GM12878 (cell line): ENCODE measurements around the gene NOX1. TPM values are rescaled to one million over a fixed set of nuclear protein-coding genes. Genes with fewer than 3 reads are reported as not detected.

Experiments used
- ATAC-seq: fragments of 200-7000 bp; cut with Tn5 transposase; 3 replicates; pipeline ENCODE4 v1.9.1; 2020; ENCODE audit warnings: mild to moderate bottlenecking, moderate library complexity
- BruUV-seq: library from RNA; stranded (reverse); fragments of 400-500 nt; replicated peaks from 2 replicates; lab custom pipeline; 2021; lab: Mats Ljungman, UMichigan
- CTCF ChIA-PET: fragments of 300-600 bp; sonication (Branson Sonifier 250); formaldehyde crosslinking; extraction: SDS; loops from one replicate; lab custom pipeline; 2021; ENCODE audit warnings: inconsistent platforms; lab: Yijun Ruan, JAX
- POLR2A ChIA-PET: fragments of 350-600 bp; formaldehyde crosslinking; extraction: SDS; loops from one replicate; lab custom pipeline; 2021; ENCODE audit warnings: inconsistent platforms; lab: Charles Lee
- RAD21 ChIA-PET: fragments of 300-600 bp; sonication (Branson Sonifier 250); formaldehyde crosslinking; loops from one replicate; lab custom pipeline; 2023; ENCODE audit warnings: antibody characterized with exemption; ENCODE audit not compliant: unreplicated experiment; lab: Charles Lee
- SMC1A ChIA-PET: fragments of 300-600 bp; sonication (Branson Sonifier 250); formaldehyde crosslinking; loops from one replicate; lab custom pipeline; 2023; ENCODE audit not compliant: unreplicated experiment, uncharacterized antibody; lab: Charles Lee
- DNase-seq: peaks from one replicate; pipeline ENCODE4 v3.0.0-alpha.2; 2011; ENCODE audit warnings: low read depth, low spot score
- FAIRE-seq: peaks from 3 replicates; lab custom pipeline; 2011; peaks lifted over from hg19 to GRCh38; lab: Jason Lieb, UNC
- H2AFZ ChIP-seq: 2 replicates; pipeline ENCODE4 v1.6.0; 2011; ENCODE audit warnings: low read depth, low read length, control low read depth; ENCODE audit not compliant: control insufficient read depth
- H3K27ac ChIP-seq: 2 replicates; pipeline ENCODE4 v1.5.1; 2011; ENCODE audit warnings: control low read depth; ENCODE audit not compliant: control insufficient read depth, insufficient read depth
- H3K27me3 ChIP-seq, 2 experiments: replicated peaks in 1 of 2; 2 replicates each; pipeline versions ENCODE4 v1.6.0 to v1.6.1; 2011; ENCODE audit warnings: low read length in 1 of 2; ENCODE audit not compliant: control insufficient read depth in 2 of 2, insufficient read depth in 2 of 2
- H3K36me3 ChIP-seq, 2 experiments: 2 replicates each; pipeline ENCODE4 v1.5.1; 2011; ENCODE audit warnings: low read length in 1 of 2; ENCODE audit not compliant: control insufficient read depth in 2 of 2, insufficient read depth in 2 of 2
- H3K4me1 ChIP-seq: 2 replicates; pipeline ENCODE4 v1.6.1; 2011; ENCODE audit warnings: mild to moderate bottlenecking, low read length, moderate library complexity, mixed read lengths; ENCODE audit not compliant: control insufficient read depth, insufficient read depth
- H3K4me2 ChIP-seq: 2 replicates; pipeline ENCODE4 v1.6.0; 2011; ENCODE audit warnings: control low read depth; ENCODE audit not compliant: control insufficient read depth, insufficient read depth
- H3K4me3 ChIP-seq: fragments of 200-600 bp; sonication (generic); 2 replicates; pipeline ENCODE4 v1.5.1; 2016
- H3K79me2 ChIP-seq: 2 replicates; pipeline ENCODE4 v1.6.0; 2011; ENCODE audit warnings: low read length; ENCODE audit not compliant: control insufficient read depth, insufficient read depth
- H3K9ac ChIP-seq: 2 replicates; pipeline ENCODE4 v1.8.0; 2011; ENCODE audit warnings: low read length, control low read depth, mixed read lengths; ENCODE audit not compliant: control insufficient read depth, insufficient read depth
- H3K9me3 ChIP-seq: replicated peaks from 3 replicates; pipeline ENCODE4 v1.5.1; 2011; ENCODE audit warnings: mild to moderate bottlenecking, low read length; ENCODE audit not compliant: control insufficient read depth, insufficient read depth
- H4K20me1 ChIP-seq: 2 replicates; pipeline ENCODE4 v1.6.0; 2011; ENCODE audit not compliant: control insufficient read depth, insufficient read depth
- EED ChIP-seq: sonication (generic); IDR thresholded peaks from 2 replicates; pipeline ENCODE4 v1.6.1; 2016; ENCODE audit warnings: antibody characterized with exemption, low read depth
- GABPA ChIP-seq: IDR thresholded peaks from 2 replicates; pipeline ENCODE4 v1.6.1; 2014; ENCODE audit warnings: antibody characterized with exemption, low read depth, mild to moderate bottlenecking, inconsistent platforms
- HDAC2 ChIP-seq: fragments of 200-600 bp; sonication (generic); IDR thresholded peaks from 2 replicates; pipeline ENCODE4 v1.6.1; 2017
- MXI1 ChIP-seq: fragments of 150-350 bp; IDR thresholded peaks from 2 replicates; pipeline ENCODE4 v1.6.1; 2011; ENCODE audit warnings: low read depth, mild to moderate bottlenecking, inconsistent platforms, low read length, improper control_type of control experiment
- PAX8 ChIP-seq: fragments of 450-650 bp; IDR thresholded peaks from 2 replicates; pipeline ENCODE4 v1.6.1; 2017; ENCODE audit warnings: mild to moderate bottlenecking, moderate library complexity
- POLR2A ChIP-seq: IDR thresholded peaks from 2 replicates; pipeline ENCODE4 v1.6.1; 2011; ENCODE audit warnings: low read depth, mild to moderate bottlenecking, low read length
- RB1 ChIP-seq: fragments of 450-650 bp; formaldehyde crosslinking; IDR thresholded peaks from 2 replicates; pipeline ENCODE4 v1.6.1; 2017; ENCODE audit warnings: mild to moderate bottlenecking, borderline replicate concordance
- SMAD1 ChIP-seq: fragments of 450-650 bp; IDR thresholded peaks from 2 replicates; pipeline ENCODE4 v1.6.1; 2018; ENCODE audit warnings: mild to moderate bottlenecking, low read depth; ENCODE audit not compliant: partially characterized antibody
- TARDBP ChIP-seq: IDR thresholded peaks from 2 replicates; pipeline ENCODE4 v1.6.1; 2016; ENCODE audit warnings: borderline replicate concordance
- ZNF207 ChIP-seq: fragments of 450-650 bp; IDR thresholded peaks from 2 replicates; pipeline ENCODE4 v1.6.1; 2014; ENCODE audit warnings: antibody characterized with exemption, mild to moderate bottlenecking, borderline replicate concordance
- WGBS: methylation state at CpG from one replicate; pipeline ENCODE4 v1.1.6; 2016; ENCODE audit warnings: low lambda C conversion rate; ENCODE audit not compliant: insufficient replicate concordance, insufficient coverage; ENCODE audit errors: missing lambda C conversion rate; 5-methylcytosine and 5-hydroxymethylcytosine counted together
- in situ Hi-C: fragments of 300-500 bp; cut with MboI; formaldehyde crosslinking; loops from 9 replicates; pipeline ENCODE4 v1.14.3; 2018; ENCODE audit warnings: mixed read lengths
- intact Hi-C: fragments of 100-400 bp; cut with micrococcal nuclease; formaldehyde crosslinking; loops from one replicate; pipeline ENCODE4 v1.14.2; 2022; ENCODE audit not compliant: unreplicated experiment
- polyA plus RNA-seq, 11 experiments: library from polyadenylated mRNA; depleted of rRNA in 4 of 11; unstranded in 6 of 11; stranded (reverse) in 5 of 11; fragments of >200 nt; fragmentation: Nextera tagmentation in 4 of 11; fragmentation: Illumina TruSeq in 1 of 11; extraction: Ambion mirVana in 4 of 11; extraction: Trizol in 1 of 11; gene quantifications; 1 replicate in 1 of 11; 2 replicates in 10 of 11; pipeline versions ENCODE4 v1.2.1 to v1.2.3, GENCODE V29; 2011 to 2016; ENCODE audit warnings: inconsistent platforms in 2 of 11, missing spikeins in 2 of 11, low read depth in 1 of 11
- total RNA-seq, 4 experiments: library from RNA; depleted of rRNA in 3 of 4; stranded (reverse); fragments of >200 nt in 3 of 4; fragmentation: Illumina TruSeq in 1 of 4; extraction: Trizol in 1 of 4; gene quantifications; 2 replicates each; pipeline versions ENCODE4 v1.2.1 to v1.2.3, GENCODE V29; 2013 to 2021
- TF ChIP-seq, protein P1 (sequence below): fragments of 450-650 bp; IDR thresholded peaks from 2 replicates; pipeline ENCODE4 v1.6.1; 2018; ENCODE audit warnings: borderline replicate concordance, mild to moderate bottlenecking; ENCODE audit not compliant: partially characterized antibody
- TF ChIP-seq, protein P2 (sequence below), 3 experiments: IDR thresholded peaks in 2 of 3; conservative IDR thresholded peaks in 1 of 3; 2 replicates each; pipeline ENCODE4 v1.5.1; 2011; ENCODE audit warnings: low read depth in 3 of 3, low read length in 3 of 3, mild to moderate bottlenecking in 3 of 3, control low read depth in 2 of 3, moderate library complexity in 2 of 3, inconsistent platforms in 1 of 3, mixed read lengths in 1 of 3; ENCODE audit not compliant: control insufficient read depth in 2 of 3, insufficient read depth in 1 of 3; ENCODE audit errors: extremely low read depth in 1 of 3
- TF ChIP-seq, protein P3 (sequence below): fragments of 450-650 bp; conservative IDR thresholded peaks from 2 replicates; pipeline ENCODE4 v1.6.1; 2017; ENCODE audit warnings: mild to moderate bottlenecking, moderate library complexity
- TF ChIP-seq, protein P4 (sequence below): IDR thresholded peaks from 2 replicates; pipeline ENCODE4 v1.6.1; 2012; ENCODE audit warnings: improper control_type of control experiment, low read depth, low read length; ENCODE audit not compliant: insufficient replicate concordance

NOX1 gene
- total and polyA plus RNA-seq, 10 of the 15 experiments (the other 5 are each of a cell fraction or from before 2014, with no cell fraction given), result 0.03 to 0.09 (median 0.08) TPM; not detected in 6

DNA sequence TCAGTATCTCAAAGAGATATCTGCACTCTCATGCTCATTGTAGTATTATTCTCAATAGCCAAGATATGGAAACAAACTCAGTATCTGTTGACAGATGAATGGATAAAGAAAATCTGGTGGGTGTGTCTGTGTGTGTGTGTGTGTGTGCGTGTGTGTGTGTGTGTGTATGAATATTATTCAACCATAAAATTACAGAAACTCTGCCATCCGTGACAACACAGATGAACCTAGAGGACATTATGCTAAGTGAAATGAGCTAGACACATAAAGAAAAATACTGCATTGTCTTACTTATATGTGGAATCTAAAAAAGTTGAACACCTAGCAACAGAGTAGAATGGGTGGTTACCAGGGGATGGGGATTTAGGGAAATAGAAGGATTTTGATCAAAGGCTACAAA is 41.4 kb upstream of the NOX1 start:
- H3K27me3 ChIP-seq, result no peaks in the 10 kb centered on the region
- BruUV-seq, result no TSS peak
- SMC1A ChIA-PET, result interaction anchor here (1.1 to 1.3 kb wide), 2 partner anchors 9 to 16 kb away, joined by 3 to 4 read pairs; no protein-coding TSS in a partner anchor
- H3K36me3 ChIP-seq, result no peaks in the 10 kb centered on the region
- H3K79me2 ChIP-seq, result no peaks in the 10 kb centered on the region
- H3K4me1 ChIP-seq, result no peaks in the 10 kb centered on the region
- H3K4me2 ChIP-seq, result no peak overlapping the region
- no peaks in the 10 kb centered on the region for H4K20me1 ChIP-seq
- CTCF ChIA-PET, result no interaction called here
- intact Hi-C loops (no loop called here), in situ Hi-C loops (no loop called here)
- FAIRE-seq (no peak), DNase-seq (no peak), ATAC-seq (no peak)
- no peak overlapping the region for H3K9ac ChIP-seq
- H3K27ac ChIP-seq, result no peak overlapping the region
- no peak overlapping the region for H3K4me3 ChIP-seq
- H2AFZ ChIP-seq, result no peak overlapping the region
- POLR2A ChIA-PET, result interaction anchor here (0.6 kb wide), 1 partner anchor 176 kb away, joined by 3 read pairs; no protein-coding TSS in a partner anchor
- no peaks in the 10 kb centered on the region for H3K9me3 ChIP-seq
- 0% methylated on average over 2 of the region's 2 CpGs for WGBS
- RAD21 ChIA-PET, result no interaction called here
- TF ChIP-seq TARDBP (no peak), GABPA (no peak), MXI1 (no peak), HDAC2 (no peak), POLR2A (no peak), PAX8 (no peak), ZNF207 (no peak), EED (no peak), RB1 (no peak), SMAD1 (no peak)
- TF ChIP-seq, protein P1, sequence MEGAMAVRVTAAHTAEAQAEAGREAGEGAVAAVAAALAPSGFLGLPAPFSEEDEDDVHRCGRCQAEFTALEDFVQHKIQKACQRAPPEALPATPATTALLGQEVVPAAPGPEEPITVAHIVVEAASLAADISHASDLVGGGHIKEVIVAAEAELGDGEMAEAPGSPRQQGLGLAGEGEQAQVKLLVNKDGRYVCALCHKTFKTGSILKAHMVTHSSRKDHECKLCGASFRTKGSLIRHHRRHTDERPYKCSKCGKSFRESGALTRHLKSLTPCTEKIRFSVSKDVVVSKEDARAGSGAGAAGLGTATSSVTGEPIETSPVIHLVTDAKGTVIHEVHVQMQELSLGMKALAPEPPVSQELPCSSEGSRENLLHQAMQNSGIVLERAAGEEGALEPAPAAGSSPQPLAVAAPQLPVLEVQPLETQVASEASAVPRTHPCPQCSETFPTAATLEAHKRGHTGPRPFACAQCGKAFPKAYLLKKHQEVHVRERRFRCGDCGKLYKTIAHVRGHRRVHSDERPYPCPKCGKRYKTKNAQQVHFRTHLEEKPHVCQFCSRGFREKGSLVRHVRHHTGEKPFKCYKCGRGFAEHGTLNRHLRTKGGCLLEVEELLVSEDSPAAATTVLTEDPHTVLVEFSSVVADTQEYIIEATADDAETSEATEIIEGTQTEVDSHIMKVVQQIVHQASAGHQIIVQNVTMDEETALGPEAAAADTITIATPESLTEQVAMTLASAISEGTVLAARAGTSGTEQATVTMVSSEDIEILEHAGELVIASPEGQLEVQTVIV, result no peak
- TF ChIP-seq, protein P2, sequence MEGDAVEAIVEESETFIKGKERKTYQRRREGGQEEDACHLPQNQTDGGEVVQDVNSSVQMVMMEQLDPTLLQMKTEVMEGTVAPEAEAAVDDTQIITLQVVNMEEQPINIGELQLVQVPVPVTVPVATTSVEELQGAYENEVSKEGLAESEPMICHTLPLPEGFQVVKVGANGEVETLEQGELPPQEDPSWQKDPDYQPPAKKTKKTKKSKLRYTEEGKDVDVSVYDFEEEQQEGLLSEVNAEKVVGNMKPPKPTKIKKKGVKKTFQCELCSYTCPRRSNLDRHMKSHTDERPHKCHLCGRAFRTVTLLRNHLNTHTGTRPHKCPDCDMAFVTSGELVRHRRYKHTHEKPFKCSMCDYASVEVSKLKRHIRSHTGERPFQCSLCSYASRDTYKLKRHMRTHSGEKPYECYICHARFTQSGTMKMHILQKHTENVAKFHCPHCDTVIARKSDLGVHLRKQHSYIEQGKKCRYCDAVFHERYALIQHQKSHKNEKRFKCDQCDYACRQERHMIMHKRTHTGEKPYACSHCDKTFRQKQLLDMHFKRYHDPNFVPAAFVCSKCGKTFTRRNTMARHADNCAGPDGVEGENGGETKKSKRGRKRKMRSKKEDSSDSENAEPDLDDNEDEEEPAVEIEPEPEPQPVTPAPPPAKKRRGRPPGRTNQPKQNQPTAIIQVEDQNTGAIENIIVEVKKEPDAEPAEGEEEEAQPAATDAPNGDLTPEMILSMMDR (IDR thresholded peaks at IDR 0.05 in 2 of 3, conservative IDR thresholded peaks at IDR 0.05 in 1 of 3; ENCODE audit: control insufficient read depth in 2 of 3, extremely low read depth in 1 of 3, insufficient read depth in 1 of 3, low read depth in 3 of 3, low read length in 3 of 3), result no peak
- TF ChIP-seq, protein P3, sequence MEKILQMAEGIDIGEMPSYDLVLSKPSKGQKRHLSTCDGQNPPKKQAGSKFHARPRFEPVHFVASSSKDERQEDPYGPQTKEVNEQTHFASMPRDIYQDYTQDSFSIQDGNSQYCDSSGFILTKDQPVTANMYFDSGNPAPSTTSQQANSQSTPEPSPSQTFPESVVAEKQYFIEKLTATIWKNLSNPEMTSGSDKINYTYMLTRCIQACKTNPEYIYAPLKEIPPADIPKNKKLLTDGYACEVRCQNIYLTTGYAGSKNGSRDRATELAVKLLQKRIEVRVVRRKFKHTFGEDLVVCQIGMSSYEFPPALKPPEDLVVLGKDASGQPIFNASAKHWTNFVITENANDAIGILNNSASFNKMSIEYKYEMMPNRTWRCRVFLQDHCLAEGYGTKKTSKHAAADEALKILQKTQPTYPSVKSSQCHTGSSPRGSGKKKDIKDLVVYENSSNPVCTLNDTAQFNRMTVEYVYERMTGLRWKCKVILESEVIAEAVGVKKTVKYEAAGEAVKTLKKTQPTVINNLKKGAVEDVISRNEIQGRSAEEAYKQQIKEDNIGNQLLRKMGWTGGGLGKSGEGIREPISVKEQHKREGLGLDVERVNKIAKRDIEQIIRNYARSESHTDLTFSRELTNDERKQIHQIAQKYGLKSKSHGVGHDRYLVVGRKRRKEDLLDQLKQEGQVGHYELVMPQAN, result no peak
- TF ChIP-seq, protein P4, sequence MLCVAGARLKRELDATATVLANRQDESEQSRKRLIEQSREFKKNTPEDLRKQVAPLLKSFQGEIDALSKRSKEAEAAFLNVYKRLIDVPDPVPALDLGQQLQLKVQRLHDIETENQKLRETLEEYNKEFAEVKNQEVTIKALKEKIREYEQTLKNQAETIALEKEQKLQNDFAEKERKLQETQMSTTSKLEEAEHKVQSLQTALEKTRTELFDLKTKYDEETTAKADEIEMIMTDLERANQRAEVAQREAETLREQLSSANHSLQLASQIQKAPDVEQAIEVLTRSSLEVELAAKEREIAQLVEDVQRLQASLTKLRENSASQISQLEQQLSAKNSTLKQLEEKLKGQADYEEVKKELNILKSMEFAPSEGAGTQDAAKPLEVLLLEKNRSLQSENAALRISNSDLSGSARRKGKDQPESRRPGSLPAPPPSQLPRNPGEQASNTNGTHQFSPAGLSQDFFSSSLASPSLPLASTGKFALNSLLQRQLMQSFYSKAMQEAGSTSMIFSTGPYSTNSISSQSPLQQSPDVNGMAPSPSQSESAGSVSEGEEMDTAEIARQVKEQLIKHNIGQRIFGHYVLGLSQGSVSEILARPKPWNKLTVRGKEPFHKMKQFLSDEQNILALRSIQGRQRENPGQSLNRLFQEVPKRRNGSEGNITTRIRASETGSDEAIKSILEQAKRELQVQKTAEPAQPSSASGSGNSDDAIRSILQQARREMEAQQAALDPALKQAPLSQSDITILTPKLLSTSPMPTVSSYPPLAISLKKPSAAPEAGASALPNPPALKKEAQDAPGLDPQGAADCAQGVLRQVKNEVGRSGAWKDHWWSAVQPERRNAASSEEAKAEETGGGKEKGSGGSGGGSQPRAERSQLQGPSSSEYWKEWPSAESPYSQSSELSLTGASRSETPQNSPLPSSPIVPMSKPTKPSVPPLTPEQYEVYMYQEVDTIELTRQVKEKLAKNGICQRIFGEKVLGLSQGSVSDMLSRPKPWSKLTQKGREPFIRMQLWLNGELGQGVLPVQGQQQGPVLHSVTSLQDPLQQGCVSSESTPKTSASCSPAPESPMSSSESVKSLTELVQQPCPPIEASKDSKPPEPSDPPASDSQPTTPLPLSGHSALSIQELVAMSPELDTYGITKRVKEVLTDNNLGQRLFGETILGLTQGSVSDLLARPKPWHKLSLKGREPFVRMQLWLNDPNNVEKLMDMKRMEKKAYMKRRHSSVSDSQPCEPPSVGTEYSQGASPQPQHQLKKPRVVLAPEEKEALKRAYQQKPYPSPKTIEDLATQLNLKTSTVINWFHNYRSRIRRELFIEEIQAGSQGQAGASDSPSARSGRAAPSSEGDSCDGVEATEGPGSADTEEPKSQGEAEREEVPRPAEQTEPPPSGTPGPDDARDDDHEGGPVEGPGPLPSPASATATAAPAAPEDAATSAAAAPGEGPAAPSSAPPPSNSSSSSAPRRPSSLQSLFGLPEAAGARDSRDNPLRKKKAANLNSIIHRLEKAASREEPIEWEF, result no peak
